ENCODE measurements around the gene PSMC3IP. TPM values are rescaled to one million over a fixed set of nuclear protein-coding genes. Genes with fewer than 3 reads are reported as not detected.

PSMC3IP gene
- total RNA-seq, 1 experiment from 2014 or later: 37.4 TPM

- Histone ChIP-seq H3T11ph (ENCODE audit: low read length) (no peak overlapping the region), H2BK15ac (ENCODE audit: low read depth, low read length) (no peak overlapping the region), H2BK5ac (ENCODE audit: insufficient read length, low read length) (no peak overlapping the region), H2AK5ac (ENCODE audit: insufficient read length, low read length) (no peak overlapping the region), H4K8ac (replicated peaks; ENCODE audit: insufficient read length, low read depth, low read length) (no peak overlapping the region), H4K91ac (ENCODE audit: insufficient read length, low read depth, low read length) (no peak overlapping the region), H2BK20ac (ENCODE audit: low read depth, low read length, poor library complexity, severe bottlenecking) (no peak overlapping the region), H3K56ac (ENCODE audit: insufficient read length, low read depth, low read length) (no peak overlapping the region), H3K23ac (ENCODE audit: insufficient read length, low read depth, low read length) (no peak overlapping the region), H3K79me1 (ENCODE audit: insufficient read depth, low read depth, low read length, poor library complexity, severe bottlenecking) (no peaks in the 10 kb centered on the region), H3K27me3 (ENCODE audit: insufficient read depth, low read length) (peaks cover 2% of the 10 kb centered on the region; the same call in 1 of the 2 replicates), H2BK12ac (ENCODE audit: insufficient read length, low read depth, low read length) (no peak overlapping the region), H3K4me2 (ENCODE audit: insufficient read depth, insufficient read length, low read length) (no peak overlapping the region), H4K5ac (ENCODE audit: insufficient read length, low read depth, low read length) (no peak overlapping the region), H3K4me1 (ENCODE audit: insufficient read depth, low read length) (peaks cover 11% of the 10 kb centered on the region; the same call in 1 of the 2 replicates), H4K20me1 (ENCODE audit: control insufficient read depth, insufficient read depth, insufficient read length) (no peaks in the 10 kb centered on the region), H3K14ac (ENCODE audit: insufficient read depth, low read length) (no peak overlapping the region), H3K9ac (ENCODE audit: extremely low read depth, insufficient read length, low read length) (no peak overlapping the region), H3K4ac (ENCODE audit: low read depth, low read length) (no peak overlapping the region), H3K23me2 (ENCODE audit: insufficient read length, low read depth, low read length, poor library complexity, severe bottlenecking) (no peaks in the 10 kb centered on the region), H3K79me2 (ENCODE audit: insufficient read depth, low read length) (no peaks in the 10 kb centered on the region), H3K27ac (ENCODE audit: insufficient read length, low read depth, low read length) (no peak overlapping the region), H3K9me3 (ENCODE audit: control insufficient read depth, low read depth, low read length) (no peaks in the 10 kb centered on the region), H3K18ac (ENCODE audit: insufficient read length, low read depth, low read length) (no peak overlapping the region), H2AFZ (ENCODE audit: low read length) (no peak overlapping the region), H2BK120ac (ENCODE audit: low read depth, low read length, poor library complexity, severe bottlenecking) (no peak overlapping the region)
- Mint-ChIP-seq H3K27ac (0 out of 7 replicates have a peak overlapping the region, but pooled peaks of 1 of the 3 experiments have one; percentile 28), H3K36me3 (ENCODE audit: insufficient read depth in 1 of 3, low read depth in 3 of 3) (peaks cover 0 to 27% (median 23%) of the 10 kb centered on the region in 3 experiments; a peak in 5 of 7 replicates), H3K4me1 (peaks cover 26 to 39% of the 10 kb centered on the region in 2 experiments), H3K4me3 (no peak overlapping the region), H3K27me3 (ENCODE audit: low read depth) (peaks cover 13% of the 10 kb centered on the region), H3K9me3 (no peaks in the 10 kb centered on the region)
- TF ChIP-seq CTCF (conservative IDR thresholded peaks at IDR 0.05): no peak
- WGBS (ENCODE audit: extremely low coverage, insufficient read length, low lambda C conversion rate): no CpG with 5 or more reads among the region's 8 CpGs
- DNase-seq: peak; percentile 22
These were observed 54.7 kb downstream of the PSMC3IP start for GRCh38 chr17:42522798-42523278.

Other genes with a start within 250 kb of the PSMC3IP start
- 82.1 and 83.2 TPM in 2 replicates for gene STAT3, start 189.3 kb downstream of the PSMC3IP start, total RNA-seq (2021)
- 65.2 and 70.0 TPM in 2 replicates for gene CAVIN1, start 154.5 kb downstream of the PSMC3IP start, total RNA-seq (2021)
- gene ATP6V0A1, start 118.9 kb downstream of the PSMC3IP start, total RNA-seq (2021): 47.8 and 54.1 TPM in 2 replicates
- 20.4 and 23.5 TPM in 2 replicates for gene NAGLU, start 41.5 kb downstream of the PSMC3IP start, total RNA-seq (2021)
- gene HSD17B1, start 24.8 kb downstream of the PSMC3IP start, total RNA-seq (2021): 1.3 and 1.5 TPM in 2 replicates
- 81.4 and 84.1 TPM in 2 replicates for gene COASY, start 15.6 kb downstream of the PSMC3IP start, total RNA-seq (2021)
- 42.1 and 45.3 TPM in 2 replicates for gene MLX, start 10.6 kb downstream of the PSMC3IP start, total RNA-seq (2021)
- gene RETREG3, start 31.6 kb upstream of the PSMC3IP start, total RNA-seq (2021): 47.3 and 51.1 TPM in 2 replicates
- 117 and 122 TPM in 2 replicates for gene TUBG1, start 32.0 kb upstream of the PSMC3IP start, total RNA-seq (2021)
- gene TUBG2, start 81.6 kb upstream of the PSMC3IP start, total RNA-seq (2021): 20.4 and 22.0 TPM in 2 replicates
- 21.4 and 22.3 TPM in 2 replicates for gene PLEKHH3, start 99.3 kb upstream of the PSMC3IP start, total RNA-seq (2021)
- 1.0 TPM in 2 replicates for gene CCR10, start 104.1 kb upstream of the PSMC3IP start, total RNA-seq (2021)
- 7.5 and 7.7 TPM in 2 replicates for gene CNTNAP1, start 104.8 kb upstream of the PSMC3IP start, total RNA-seq (2021)
- gene EZH1, start 167.3 kb upstream of the PSMC3IP start, total RNA-seq (2021): 17.9 and 18.6 TPM in 2 replicates
- gene RAMP2, start 183.5 kb upstream of the PSMC3IP start, total RNA-seq (2021): 10.9 and 11.7 TPM in 2 replicates
- gene VPS25, start 195.7 kb upstream of the PSMC3IP start, total RNA-seq (2021): 111 and 113 TPM in 2 replicates
- 1.9 and 2.6 TPM in 2 replicates for gene WNK4, start 202.9 kb upstream of the PSMC3IP start, total RNA-seq (2021)
- 74.2 and 76.9 TPM in 2 replicates for gene COA3, start 221.0 kb upstream of the PSMC3IP start, total RNA-seq (2021)
- gene CNTD1, start 221.1 kb upstream of the PSMC3IP start, total RNA-seq (2021): not detected in 2 replicates
- 60.1 and 69.2 TPM in 2 replicates for gene BECN1, start 246.6 kb upstream of the PSMC3IP start, total RNA-seq (2021)